ENCODE results near the gene SERPINB2. TPM values are rescaled to one million over a fixed set of nuclear protein-coding genes. Genes with fewer than 3 reads are reported as not detected.

Gene SERPINB2
- total RNA-seq, 2 experiments from 2014 or later = 0.25 TPM; not detected in 1

DNA sequence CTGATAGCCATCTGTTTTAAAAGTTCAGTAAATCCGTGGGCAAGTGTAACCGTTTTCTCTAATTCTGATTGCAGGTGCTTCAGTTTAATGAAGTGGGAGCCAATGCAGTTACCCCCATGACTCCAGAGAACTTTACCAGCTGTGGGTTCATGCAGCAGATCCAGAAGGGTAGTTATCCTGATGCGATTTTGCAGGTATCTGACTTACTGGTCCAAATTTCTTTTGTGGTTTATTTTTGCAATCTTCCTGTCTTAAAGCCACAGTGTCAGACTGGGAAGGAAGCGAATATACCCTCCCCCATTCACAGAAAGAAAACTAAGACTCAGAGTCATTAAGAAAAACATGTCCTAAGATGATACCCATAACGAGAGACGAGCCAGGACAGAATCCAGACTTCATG lies 7.7 kb downstream of the SERPINB2 start:
- Mint-ChIP-seq H3K27ac (no peak overlapping the region), H3K4me3 (no peak overlapping the region), H3K4me1 (ENCODE audit: low read depth) (no peaks in the 10 kb centered on the region), H3K27me3 (peaks cover 18% of the 10 kb centered on the region), H3K36me3 (ENCODE audit: low read depth) (no peaks in the 10 kb centered on the region), H3K9me3 (no peaks in the 10 kb centered on the region)
- ATAC-seq (ENCODE audit: poor library complexity) = no peak
- intact Hi-C loops (cut with DNase I, micrococcal nuclease) = no loop called here
- CTCF ChIA-PET = no interaction called here
- Histone ChIP-seq H3K27ac (ENCODE audit: low read depth in 1 of 2, low read length in 2 of 2) (no peak overlapping the region), H3K4me1 (ENCODE audit: insufficient read depth, low read length) (no peaks in the 10 kb centered on the region), H3K36me3 (ENCODE audit: insufficient read depth, low read length) (no peaks in the 10 kb centered on the region), H3K4me3 (ENCODE audit: low read length) (no peak overlapping the region), H3K27me3 (ENCODE audit: control insufficient read depth in 1 of 2, insufficient read depth in 2 of 2, low read length in 2 of 2) (peaks cover 0 to 8% of the 10 kb centered on the region in 2 experiments), H3K9me3 (ENCODE audit: control insufficient read depth in 1 of 2, insufficient read depth in 1 of 2, low read length in 2 of 2) (no peaks in the 10 kb centered on the region)
- DNase-seq = no peak
- POLR2A ChIA-PET = no interaction called here
- TF ChIP-seq, protein P1, sequence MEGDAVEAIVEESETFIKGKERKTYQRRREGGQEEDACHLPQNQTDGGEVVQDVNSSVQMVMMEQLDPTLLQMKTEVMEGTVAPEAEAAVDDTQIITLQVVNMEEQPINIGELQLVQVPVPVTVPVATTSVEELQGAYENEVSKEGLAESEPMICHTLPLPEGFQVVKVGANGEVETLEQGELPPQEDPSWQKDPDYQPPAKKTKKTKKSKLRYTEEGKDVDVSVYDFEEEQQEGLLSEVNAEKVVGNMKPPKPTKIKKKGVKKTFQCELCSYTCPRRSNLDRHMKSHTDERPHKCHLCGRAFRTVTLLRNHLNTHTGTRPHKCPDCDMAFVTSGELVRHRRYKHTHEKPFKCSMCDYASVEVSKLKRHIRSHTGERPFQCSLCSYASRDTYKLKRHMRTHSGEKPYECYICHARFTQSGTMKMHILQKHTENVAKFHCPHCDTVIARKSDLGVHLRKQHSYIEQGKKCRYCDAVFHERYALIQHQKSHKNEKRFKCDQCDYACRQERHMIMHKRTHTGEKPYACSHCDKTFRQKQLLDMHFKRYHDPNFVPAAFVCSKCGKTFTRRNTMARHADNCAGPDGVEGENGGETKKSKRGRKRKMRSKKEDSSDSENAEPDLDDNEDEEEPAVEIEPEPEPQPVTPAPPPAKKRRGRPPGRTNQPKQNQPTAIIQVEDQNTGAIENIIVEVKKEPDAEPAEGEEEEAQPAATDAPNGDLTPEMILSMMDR (IDR thresholded peaks at IDR 0.05) = no peak

DNA sequence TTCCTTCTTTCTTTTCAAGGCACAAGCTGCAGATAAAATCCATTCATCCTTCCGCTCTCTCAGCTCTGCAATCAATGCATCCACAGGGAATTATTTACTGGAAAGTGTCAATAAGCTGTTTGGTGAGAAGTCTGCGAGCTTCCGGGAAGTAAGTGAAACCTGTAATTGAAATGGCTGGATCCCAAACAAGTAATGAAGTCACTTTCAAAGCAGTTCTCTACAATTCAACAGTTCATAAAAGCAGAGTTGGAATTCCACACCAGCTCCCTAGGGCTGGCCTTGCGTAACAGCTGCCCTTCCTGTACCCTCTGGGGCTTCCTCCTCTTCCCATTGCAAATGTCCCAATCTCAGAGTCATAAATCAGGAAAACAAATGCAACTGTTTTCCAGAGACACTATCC lies 9.6 kb downstream of the SERPINB2 start:
- H3K4me3 Mint-ChIP-seq = no peak overlapping the region
- intact Hi-C loops (cut with DNase I, micrococcal nuclease) = no loop called here
- no peak overlapping the region for H3K4me3 ChIP-seq (ENCODE audit: low read length)
- DNase-seq (no peak), ATAC-seq (ENCODE audit: poor library complexity) (no peak)
- no peaks in the 10 kb centered on the region for H3K4me1 Mint-ChIP-seq (ENCODE audit: low read depth)
- no peaks in the 10 kb centered on the region for H3K4me1 ChIP-seq (ENCODE audit: insufficient read depth, low read length)
- CTCF ChIA-PET = no interaction called here
- no peak overlapping the region for H3K27ac ChIP-seq (ENCODE audit: low read depth in 1 of 2, low read length in 2 of 2)
- H3K36me3 Mint-ChIP-seq (ENCODE audit: low read depth) = no peaks in the 10 kb centered on the region
- POLR2A ChIA-PET = no interaction called here
- no peaks in the 10 kb centered on the region for H3K9me3 Mint-ChIP-seq
- no peaks in the 10 kb centered on the region for H3K9me3 ChIP-seq (ENCODE audit: control insufficient read depth in 1 of 2, insufficient read depth in 1 of 2, low read length in 2 of 2)
- no peaks in the 10 kb centered on the region for H3K27me3 ChIP-seq (ENCODE audit: control insufficient read depth in 1 of 2, insufficient read depth in 2 of 2, low read length in 2 of 2)
- TF ChIP-seq, protein P1 (IDR thresholded peaks at IDR 0.05) = no peak
- H3K27me3 Mint-ChIP-seq = peaks cover 12% of the 10 kb centered on the region
- H3K36me3 ChIP-seq (ENCODE audit: insufficient read depth, low read length) = no peaks in the 10 kb centered on the region
- H3K27ac Mint-ChIP-seq = no peak overlapping the region

DNA sequence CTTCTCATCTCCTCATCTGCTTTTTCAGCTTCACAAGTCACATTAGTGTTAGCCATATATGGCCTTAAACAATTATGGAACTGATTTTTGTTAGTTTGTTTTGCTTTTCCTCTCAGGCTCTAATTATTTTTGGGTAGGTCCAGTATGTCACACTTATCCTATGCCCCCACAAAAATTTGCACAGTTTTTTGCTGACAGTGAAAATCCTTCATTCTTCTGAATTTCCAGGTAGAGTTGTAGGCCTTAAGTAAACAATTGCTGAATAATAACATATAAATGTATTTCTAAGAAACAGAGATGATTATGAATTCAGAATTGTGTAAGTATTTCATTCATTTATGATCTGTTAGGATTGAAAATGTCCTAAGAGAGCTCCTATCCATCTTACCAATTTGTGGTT lies 11.7 kb downstream of the SERPINB2 start:
- Histone ChIP-seq H3K4me1 (ENCODE audit: insufficient read depth, low read length) (no peaks in the 10 kb centered on the region), H3K27me3 (ENCODE audit: control insufficient read depth in 1 of 2, insufficient read depth in 2 of 2, low read length in 2 of 2) (no peaks in the 10 kb centered on the region), H3K36me3 (ENCODE audit: insufficient read depth, low read length) (no peaks in the 10 kb centered on the region), H3K9me3 (ENCODE audit: control insufficient read depth in 1 of 2, insufficient read depth in 1 of 2, low read length in 2 of 2) (no peaks in the 10 kb centered on the region), H3K4me3 (ENCODE audit: low read length) (no peak overlapping the region), H3K27ac (ENCODE audit: low read depth in 1 of 2, low read length in 2 of 2) (no peak overlapping the region)
- DNase-seq (no peak), ATAC-seq (ENCODE audit: poor library complexity) (no peak)
- no peaks in the 10 kb centered on the region for H3K4me1 Mint-ChIP-seq (ENCODE audit: low read depth)
- no peaks in the 10 kb centered on the region for H3K9me3 Mint-ChIP-seq
- TF ChIP-seq, protein P1 (IDR thresholded peaks at IDR 0.05) = no peak
- intact Hi-C loops (cut with DNase I, micrococcal nuclease) = no loop called here
- peaks cover 17% of the 10 kb centered on the region for H3K27me3 Mint-ChIP-seq
- ChIA-PET POLR2A (no interaction called here), CTCF (no interaction called here)
- H3K36me3 Mint-ChIP-seq (ENCODE audit: low read depth) = no peaks in the 10 kb centered on the region
- H3K27ac Mint-ChIP-seq = no peak overlapping the region
- no peak overlapping the region for H3K4me3 Mint-ChIP-seq

Measured in CD4-positive, alpha-beta T cell (primary cell).